LNCaP clone FGC (cell line): ENCODE measurements around the gene DCUN1D2.

Experiments used
- DNase-seq: peaks from one replicate; pipeline ENCODE4 v3.0.0-alpha.2; 2011; ENCODE audit warnings: low read depth
- H3K4me3 ChIP-seq: 2 replicates; pipeline ENCODE4 v1.5.1; 2011; ENCODE audit warnings: mild to moderate bottlenecking, low read depth, low read length, control low read depth
- TF ChIP-seq, protein P1 (sequence below): IDR thresholded peaks from 2 replicates; pipeline ENCODE4 v1.5.1; 2012; ENCODE audit warnings: mild to moderate bottlenecking; ENCODE audit not compliant: control insufficient read depth, insufficient read depth; ENCODE audit errors: extremely low read depth

The DCUN1D2 gene

DNA sequence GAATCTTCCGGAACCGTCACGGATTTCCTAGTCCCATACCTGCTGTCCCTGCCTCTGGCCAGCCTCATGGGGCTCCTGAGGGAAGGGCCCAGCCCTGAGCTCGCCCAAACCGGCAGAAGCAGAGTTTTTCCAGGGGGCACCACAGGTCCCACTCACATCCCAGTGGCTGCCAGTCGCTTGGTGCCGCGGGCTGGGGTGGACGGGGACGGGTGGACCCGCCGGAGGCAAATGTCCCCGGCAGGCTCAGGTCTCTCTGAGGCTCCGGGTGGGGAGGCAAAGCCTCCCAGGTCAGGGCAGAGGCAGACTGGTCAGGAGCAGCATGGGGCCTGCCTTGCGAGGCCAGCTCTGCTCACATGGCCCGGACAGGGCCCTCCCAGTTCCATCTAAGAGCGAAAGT is 62.0 kb downstream of the DCUN1D2 start:
- TF ChIP-seq, protein P1, sequence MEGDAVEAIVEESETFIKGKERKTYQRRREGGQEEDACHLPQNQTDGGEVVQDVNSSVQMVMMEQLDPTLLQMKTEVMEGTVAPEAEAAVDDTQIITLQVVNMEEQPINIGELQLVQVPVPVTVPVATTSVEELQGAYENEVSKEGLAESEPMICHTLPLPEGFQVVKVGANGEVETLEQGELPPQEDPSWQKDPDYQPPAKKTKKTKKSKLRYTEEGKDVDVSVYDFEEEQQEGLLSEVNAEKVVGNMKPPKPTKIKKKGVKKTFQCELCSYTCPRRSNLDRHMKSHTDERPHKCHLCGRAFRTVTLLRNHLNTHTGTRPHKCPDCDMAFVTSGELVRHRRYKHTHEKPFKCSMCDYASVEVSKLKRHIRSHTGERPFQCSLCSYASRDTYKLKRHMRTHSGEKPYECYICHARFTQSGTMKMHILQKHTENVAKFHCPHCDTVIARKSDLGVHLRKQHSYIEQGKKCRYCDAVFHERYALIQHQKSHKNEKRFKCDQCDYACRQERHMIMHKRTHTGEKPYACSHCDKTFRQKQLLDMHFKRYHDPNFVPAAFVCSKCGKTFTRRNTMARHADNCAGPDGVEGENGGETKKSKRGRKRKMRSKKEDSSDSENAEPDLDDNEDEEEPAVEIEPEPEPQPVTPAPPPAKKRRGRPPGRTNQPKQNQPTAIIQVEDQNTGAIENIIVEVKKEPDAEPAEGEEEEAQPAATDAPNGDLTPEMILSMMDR, result no peak
- H3K4me3 ChIP-seq, result no peak overlapping the region
- DNase-seq, result no peak

- H3K4me3 ChIP-seq, result no peak overlapping the region
- TF ChIP-seq, protein P1, result no peak
- DNase-seq, result no peak
These were observed 62.7 kb downstream of the DCUN1D2 start for GRCh38 chr13:113427562-113428468.

GRCh38 chr13:113426591-113426986 is 63.9 kb downstream of the DCUN1D2 start:
- TF ChIP-seq, protein P1, result no peak

GRCh38 chr13:113425941-113426590 is 64.4 kb downstream of the DCUN1D2 start:
- no peak for DNase-seq
- H3K4me3 ChIP-seq, result no peak overlapping the region
- TF ChIP-seq, protein P1, result no peak

More at GRCh38 chr13:113426591-113426986, 63.9 kb downstream of the DCUN1D2 start:
- no peak for DNase-seq
- H3K4me3 ChIP-seq, result no peak overlapping the region

- TF ChIP-seq, protein P1, result no peak
- H3K4me3 ChIP-seq, result no peak overlapping the region
- no peak for DNase-seq
These were observed 66.9 kb downstream of the DCUN1D2 start for GRCh38 chr13:113423520-113424163.

- no peak for DNase-seq
- H3K4me3 ChIP-seq, result no peak overlapping the region
- TF ChIP-seq, protein P1, result no peak
These were observed 67.5 kb downstream of the DCUN1D2 start for GRCh38 chr13:113422807-113423519.
